ENCODE measurements around the gene HHIP. TPM values are rescaled to one million over a fixed set of nuclear protein-coding genes. Genes with fewer than 3 reads are reported as not detected.

Gene HHIP
- total RNA-seq, 2 donors from 2014 or later, result 0.82 to 7.2 TPM

Small RNA genes within 50 kb of the gene (small RNA-seq; reads per million reads assigned to genes)
- gene RF02271, result 0 reads per million in 2 donors

Data from prostate gland (tissue), 2 donors.